Epithelial cell of proximal tubule (primary cell): Measurements from ENCODE around the gene MATR3. TPM values are rescaled to one million over a fixed set of nuclear protein-coding genes. Genes with fewer than 3 reads are reported as not detected.

Experiments used
- DNase-seq: peaks from one replicate; pipeline ENCODE4 v3.0.0-alpha.2; 2011; ENCODE audit warnings: low read depth
- H3K4me3 ChIP-seq: 2 replicates; pipeline ENCODE4 v1.5.1; 2011; ENCODE audit warnings: low read depth, mild to moderate bottlenecking, low read length
- CTCF ChIP-seq: conservative IDR thresholded peaks from 2 replicates; pipeline ENCODE4 v1.5.1; 2012; ENCODE audit warnings: low read depth, mild to moderate bottlenecking, low read length
- total RNA-seq: library from RNA; depleted of rRNA; stranded (reverse); fragments of >200 nt; gene quantifications from 2 replicates; pipeline ENCODE4 v1.2.3, GENCODE V29; 2015

Gene MATR3
- total RNA-seq, 1 donor from 2014 or later, result 175 TPM

DNA sequence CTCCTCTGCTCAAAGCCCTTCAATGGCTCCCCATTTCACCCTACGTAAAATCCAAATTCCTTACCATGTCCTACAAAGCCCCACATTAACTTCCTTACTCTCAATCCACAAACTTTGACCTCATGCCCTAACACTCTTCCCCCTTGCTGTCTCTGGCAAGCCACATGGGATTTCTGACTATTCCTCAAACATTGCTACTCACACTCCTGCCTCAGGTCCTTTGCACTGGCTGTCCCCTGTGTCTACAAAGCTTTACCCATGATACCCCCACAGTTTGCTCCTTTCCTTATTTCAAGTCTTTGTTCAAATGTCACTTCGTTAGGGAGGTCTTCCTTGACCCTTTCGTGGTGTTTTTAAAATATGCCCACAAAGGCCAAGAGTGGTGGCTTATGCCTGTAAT, 40.4 kb upstream of the MATR3 start:
- no peak overlapping the region for H3K4me3 ChIP-seq
- TF ChIP-seq CTCF, result no peak
- no peak for DNase-seq

- TF ChIP-seq CTCF, result no peak
- no peak for DNase-seq
- no peak overlapping the region for H3K4me3 ChIP-seq
Measured at GRCh38 chr5:139256820-139257219, 36.7 kb upstream of the MATR3 start.

- H3K4me3 ChIP-seq, result no peak overlapping the region
- TF ChIP-seq CTCF, result no peak
- DNase-seq, result no peak
Measured at GRCh38 chr5:139262059-139262741, 31.3 kb upstream of the MATR3 start.

- peak; percentile 96 for TF ChIP-seq CTCF
- no peak for DNase-seq
- no peak overlapping the region for H3K4me3 ChIP-seq
Measured at GRCh38 chr5:139262742-139263445, 30.6 kb upstream of the MATR3 start.

DNA sequence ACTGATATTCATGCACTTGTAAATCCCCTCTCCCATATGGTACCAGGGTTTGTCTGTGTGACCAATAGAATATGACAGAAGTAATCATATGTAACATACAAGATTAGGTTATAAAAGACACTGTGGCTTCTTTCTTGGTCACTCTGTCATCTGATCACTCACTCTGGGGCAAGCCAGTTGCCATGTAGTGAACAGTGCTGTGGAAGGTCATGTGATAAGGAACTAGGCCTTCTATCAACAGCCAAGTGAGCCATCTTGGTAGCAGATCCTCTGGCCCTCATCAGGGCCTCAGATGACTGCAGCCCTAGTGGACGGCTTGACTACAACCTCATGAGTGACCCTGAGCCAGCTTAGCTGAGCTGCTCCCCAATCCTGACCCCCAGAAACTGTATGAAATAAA, 30.0 kb upstream of the MATR3 start:
- TF ChIP-seq CTCF, result no peak
- H3K4me3 ChIP-seq, result no peak overlapping the region

DNA sequence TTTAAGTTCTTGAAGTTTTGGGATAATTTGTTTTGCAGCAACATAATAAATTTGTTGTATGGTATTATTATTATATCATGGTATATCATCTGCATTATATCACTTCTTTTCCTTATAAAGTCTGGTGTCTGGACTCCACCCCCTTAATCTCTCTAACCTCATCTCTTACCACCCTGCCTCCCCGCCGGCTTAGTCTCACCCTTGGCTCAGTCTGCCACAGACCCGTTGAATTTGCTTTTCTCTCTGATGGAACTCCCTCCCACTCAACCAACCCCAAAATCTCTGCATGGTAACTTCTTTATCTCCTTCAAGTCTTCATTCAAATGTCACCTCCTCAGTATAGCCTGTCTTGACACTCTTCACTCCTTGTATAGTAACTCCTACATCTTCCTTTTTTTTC, 29.6 kb upstream of the MATR3 start:
- no peak for DNase-seq
- no peak overlapping the region for H3K4me3 ChIP-seq
- TF ChIP-seq CTCF, result no peak

More for the DNA sequence above, 30.0 kb upstream of the MATR3 start:
- DNase-seq, result no peak

- no peak for DNase-seq
- no peak overlapping the region for H3K4me3 ChIP-seq
- no peak for TF ChIP-seq CTCF
Measured at GRCh38 chr5:139265001-139265400, 28.5 kb upstream of the MATR3 start.
